Memory B cell (primary cell): ENCODE results near the gene FBXL7.

ENCODE experiments used
- ATAC-seq: fragments of 150-1000 bp; cut with Tn5 transposase; 2 replicates; pipeline ENCODE4 v1.10.0; 2021; ENCODE audit warnings: low read depth, mild to moderate bottlenecking, moderate library complexity
- DNase-seq, 2 donors: peaks; one replicate each; pipeline ENCODE4 v3.0.0; 2022; ENCODE audit warnings: low spot score in 2 of 2
- H3K27ac Mint-ChIP-seq: one replicate; pipeline ENCODE4 v1.8.0; 2022; ENCODE audit warnings: mild to moderate bottlenecking, moderate library complexity, mixed read lengths
- H3K27me3 Mint-ChIP-seq: one replicate; pipeline ENCODE4 v1.8.0; 2022; ENCODE audit warnings: mixed read lengths
- H3K36me3 Mint-ChIP-seq: one replicate; pipeline ENCODE4 v1.8.0; 2022; ENCODE audit warnings: mild to moderate bottlenecking, mixed read lengths
- H3K4me1 Mint-ChIP-seq: one replicate; pipeline ENCODE4 v1.8.0; 2022; ENCODE audit warnings: mixed read lengths
- H3K4me3 Mint-ChIP-seq: one replicate; pipeline ENCODE4 v1.8.0; 2022; ENCODE audit warnings: mild to moderate bottlenecking, moderate library complexity, mixed read lengths
- H3K9me3 Mint-ChIP-seq: one replicate; pipeline ENCODE4 v1.8.0; 2022; ENCODE audit warnings: mixed read lengths

Gene FBXL7

GRCh38 chr5:15676591-15676990 lies 176.6 kb downstream of the FBXL7 start:
- no peak for DNase-seq

DNA sequence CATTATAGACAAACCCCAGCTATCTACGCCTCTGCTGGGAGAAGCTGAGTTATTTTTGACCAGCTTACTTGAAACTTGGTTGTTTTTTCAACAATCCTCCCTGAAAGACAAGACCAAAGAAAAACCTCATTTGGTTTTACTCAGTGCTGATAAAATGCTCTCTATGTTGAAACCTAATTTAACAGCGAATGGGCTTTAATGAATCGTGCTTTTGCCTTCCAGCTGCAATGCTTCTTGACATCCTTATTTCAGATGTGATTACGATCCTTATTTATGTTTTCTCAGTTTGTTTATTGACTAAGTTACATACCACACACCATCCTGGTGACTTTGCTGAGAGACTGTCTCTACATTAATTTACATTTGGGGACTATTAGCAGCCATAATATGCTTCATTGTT lies 179.2 kb downstream of the FBXL7 start:
- H3K9me3 Mint-ChIP-seq: peaks cover 6% of the 10 kb centered on the region

More at GRCh38 chr5:15676591-15676990, 176.6 kb downstream of the FBXL7 start:
- ATAC-seq: no peak
- no peaks in the 10 kb centered on the region for H3K27me3 Mint-ChIP-seq
- H3K4me3 Mint-ChIP-seq: no peak overlapping the region
- no peaks in the 10 kb centered on the region for H3K36me3 Mint-ChIP-seq
- no peak overlapping the region for H3K27ac Mint-ChIP-seq
- H3K9me3 Mint-ChIP-seq: peaks cover 4% of the 10 kb centered on the region
- no peaks in the 10 kb centered on the region for H3K4me1 Mint-ChIP-seq

GRCh38 chr5:15680455-15680854 lies 180.5 kb downstream of the FBXL7 start:
- H3K27ac Mint-ChIP-seq: no peak overlapping the region
- H3K9me3 Mint-ChIP-seq: peaks cover 6% of the 10 kb centered on the region
- no peaks in the 10 kb centered on the region for H3K27me3 Mint-ChIP-seq
- H3K4me3 Mint-ChIP-seq: no peak overlapping the region
- H3K36me3 Mint-ChIP-seq: no peaks in the 10 kb centered on the region
- no peaks in the 10 kb centered on the region for H3K4me1 Mint-ChIP-seq
- ATAC-seq: no peak
- DNase-seq: no peak

More for the DNA sequence above, 179.2 kb downstream of the FBXL7 start:
- ATAC-seq (no peak), DNase-seq (no peak)
- Mint-ChIP-seq H3K4me3 (no peak overlapping the region), H3K36me3 (no peaks in the 10 kb centered on the region), H3K27ac (no peak overlapping the region), H3K27me3 (no peaks in the 10 kb centered on the region), H3K4me1 (no peaks in the 10 kb centered on the region)

- no peaks in the 10 kb centered on the region for H3K27me3 Mint-ChIP-seq
- no peak for DNase-seq
Measured at GRCh38 chr5:15682122-15682521, 182.1 kb downstream of the FBXL7 start.

DNA sequence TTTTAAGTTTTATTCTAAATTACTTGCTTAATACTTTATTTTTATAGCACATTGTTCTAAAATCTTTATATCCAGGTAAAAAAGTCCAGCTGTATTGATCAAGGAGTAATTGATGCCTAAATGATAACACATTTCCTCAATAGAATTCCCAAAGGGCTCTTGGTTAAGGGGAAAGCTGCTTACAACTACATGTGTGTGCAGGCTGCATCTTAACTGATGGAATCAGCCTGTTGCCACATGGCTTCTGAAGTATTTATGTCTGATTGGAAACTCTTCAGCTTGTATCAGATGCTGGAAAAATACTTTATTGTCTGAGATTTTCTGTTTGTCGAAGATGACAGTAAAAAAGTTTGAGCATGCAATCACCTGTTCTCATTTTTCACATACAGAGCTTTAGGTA lies 182.6 kb downstream of the FBXL7 start:
- Mint-ChIP-seq H3K4me1 (no peaks in the 10 kb centered on the region), H3K27ac (no peak overlapping the region), H3K36me3 (no peaks in the 10 kb centered on the region), H3K9me3 (peaks cover 4% of the 10 kb centered on the region), H3K27me3 (no peaks in the 10 kb centered on the region), H3K4me3 (no peak overlapping the region)
- DNase-seq: no peak
- no peak for ATAC-seq

More at GRCh38 chr5:15682122-15682521, 182.1 kb downstream of the FBXL7 start:
- no peak overlapping the region for H3K27ac Mint-ChIP-seq
- H3K9me3 Mint-ChIP-seq: peaks cover 6% of the 10 kb centered on the region
- no peak for ATAC-seq
- H3K36me3 Mint-ChIP-seq: no peaks in the 10 kb centered on the region
- H3K4me1 Mint-ChIP-seq: no peaks in the 10 kb centered on the region
- H3K4me3 Mint-ChIP-seq: no peak overlapping the region

GRCh38 chr5:15683332-15683731 lies 183.4 kb downstream of the FBXL7 start:
- Mint-ChIP-seq H3K4me3 (no peak overlapping the region), H3K4me1 (no peaks in the 10 kb centered on the region), H3K9me3 (peaks cover 4% of the 10 kb centered on the region), H3K27me3 (no peaks in the 10 kb centered on the region), H3K27ac (no peak overlapping the region), H3K36me3 (no peaks in the 10 kb centered on the region)
- no peak for DNase-seq
- no peak for ATAC-seq

DNA sequence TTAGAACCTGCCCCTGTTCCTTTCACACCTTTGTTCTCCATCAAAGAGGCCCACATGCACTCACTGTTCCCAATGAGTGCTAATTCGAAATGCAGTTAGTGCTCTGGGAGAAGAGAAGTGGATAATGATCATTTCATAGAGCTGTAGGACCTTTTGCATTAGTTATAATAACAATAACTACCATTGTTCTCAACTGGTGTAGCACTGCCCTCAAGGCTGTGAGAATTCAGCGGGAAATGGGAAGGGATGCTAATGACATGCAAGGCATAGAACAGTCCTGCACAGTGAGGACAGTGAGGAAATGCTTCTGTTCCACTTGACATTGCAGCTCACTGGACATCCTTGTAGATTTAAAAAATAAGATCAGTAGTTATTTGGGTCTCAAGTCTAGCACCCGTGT lies 187.4 kb downstream of the FBXL7 start:
- no peak overlapping the region for H3K27ac Mint-ChIP-seq
- no peak for DNase-seq
- peaks cover 5% of the 10 kb centered on the region for H3K9me3 Mint-ChIP-seq
- no peak overlapping the region for H3K4me3 Mint-ChIP-seq
- H3K4me1 Mint-ChIP-seq: no peaks in the 10 kb centered on the region
- no peak for ATAC-seq
- H3K36me3 Mint-ChIP-seq: no peaks in the 10 kb centered on the region
- H3K27me3 Mint-ChIP-seq: no peaks in the 10 kb centered on the region

DNA sequence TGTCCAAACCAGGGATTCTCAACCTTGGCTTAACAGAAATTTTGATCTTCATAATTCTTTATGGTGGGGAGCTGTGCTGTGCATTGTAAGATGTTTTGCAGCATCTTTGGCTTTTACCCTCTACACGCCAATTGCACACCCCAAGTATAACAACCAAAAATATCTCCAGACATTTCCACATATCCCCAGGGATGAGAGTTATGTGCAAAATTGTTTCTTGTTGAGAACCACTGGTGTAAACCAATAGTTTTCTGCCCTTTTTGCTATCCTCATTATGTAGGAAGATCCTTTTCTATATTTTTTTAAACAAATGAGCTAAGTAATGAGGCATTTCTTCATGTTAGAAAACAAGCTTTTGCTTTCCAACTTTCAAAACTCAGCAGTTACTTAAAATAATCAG lies 189.9 kb downstream of the FBXL7 start:
- DNase-seq: no peak
- no peaks in the 10 kb centered on the region for H3K36me3 Mint-ChIP-seq
- H3K4me3 Mint-ChIP-seq: no peak overlapping the region
- H3K27me3 Mint-ChIP-seq: no peaks in the 10 kb centered on the region
- ATAC-seq: no peak
- H3K4me1 Mint-ChIP-seq: no peaks in the 10 kb centered on the region
- H3K9me3 Mint-ChIP-seq: peaks cover 2% of the 10 kb centered on the region
- no peak overlapping the region for H3K27ac Mint-ChIP-seq

DNA sequence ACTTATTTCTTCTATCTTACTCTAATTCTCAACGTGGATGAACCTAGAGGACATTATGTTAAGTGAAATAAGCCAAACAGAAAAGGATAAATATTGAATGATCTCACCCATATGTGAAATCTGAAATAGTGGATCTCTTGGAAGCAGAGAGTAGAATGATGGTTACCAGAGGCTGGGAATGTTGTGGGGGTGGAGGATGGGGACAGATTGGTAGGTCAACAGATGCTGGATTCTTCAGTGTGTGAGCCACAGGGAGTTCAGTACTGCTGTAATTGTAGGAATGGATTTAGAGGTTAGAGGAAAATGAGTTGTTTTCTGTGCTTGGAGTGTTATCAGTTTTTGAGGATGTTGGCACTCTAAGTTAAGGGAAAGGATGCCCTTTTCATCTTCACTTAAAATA lies 190.6 kb downstream of the FBXL7 start:
- Mint-ChIP-seq H3K27ac (no peak overlapping the region), H3K4me1 (no peaks in the 10 kb centered on the region), H3K27me3 (no peaks in the 10 kb centered on the region), H3K4me3 (no peak overlapping the region), H3K36me3 (no peaks in the 10 kb centered on the region), H3K9me3 (peaks cover 2% of the 10 kb centered on the region)
- DNase-seq: no peak
- no peak for ATAC-seq

DNA sequence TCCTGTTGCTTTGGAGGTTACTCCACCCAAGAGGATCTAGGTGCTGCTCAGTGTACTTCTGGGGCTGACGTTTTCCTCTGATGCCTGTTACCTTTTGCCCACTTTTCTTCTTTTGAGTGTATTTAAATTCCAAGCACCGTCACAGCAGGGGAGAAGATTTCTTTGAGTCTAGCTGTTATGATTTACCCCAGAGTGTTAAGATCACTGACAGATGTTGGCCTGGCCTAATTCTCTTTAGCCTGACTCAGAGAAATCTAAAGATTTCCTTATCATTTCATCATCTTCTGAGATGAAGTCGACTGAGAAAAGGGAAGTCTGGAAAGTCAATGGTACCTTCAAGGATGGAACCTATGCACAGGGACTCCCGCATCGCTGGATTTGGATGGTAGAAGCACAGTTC lies 191.5 kb downstream of the FBXL7 start:
- Mint-ChIP-seq H3K36me3 (no peaks in the 10 kb centered on the region), H3K4me1 (no peaks in the 10 kb centered on the region), H3K27ac (no peak overlapping the region), H3K9me3 (peaks cover 2% of the 10 kb centered on the region), H3K27me3 (no peaks in the 10 kb centered on the region), H3K4me3 (no peak overlapping the region)
- no peak for ATAC-seq
- no peak for DNase-seq

DNA sequence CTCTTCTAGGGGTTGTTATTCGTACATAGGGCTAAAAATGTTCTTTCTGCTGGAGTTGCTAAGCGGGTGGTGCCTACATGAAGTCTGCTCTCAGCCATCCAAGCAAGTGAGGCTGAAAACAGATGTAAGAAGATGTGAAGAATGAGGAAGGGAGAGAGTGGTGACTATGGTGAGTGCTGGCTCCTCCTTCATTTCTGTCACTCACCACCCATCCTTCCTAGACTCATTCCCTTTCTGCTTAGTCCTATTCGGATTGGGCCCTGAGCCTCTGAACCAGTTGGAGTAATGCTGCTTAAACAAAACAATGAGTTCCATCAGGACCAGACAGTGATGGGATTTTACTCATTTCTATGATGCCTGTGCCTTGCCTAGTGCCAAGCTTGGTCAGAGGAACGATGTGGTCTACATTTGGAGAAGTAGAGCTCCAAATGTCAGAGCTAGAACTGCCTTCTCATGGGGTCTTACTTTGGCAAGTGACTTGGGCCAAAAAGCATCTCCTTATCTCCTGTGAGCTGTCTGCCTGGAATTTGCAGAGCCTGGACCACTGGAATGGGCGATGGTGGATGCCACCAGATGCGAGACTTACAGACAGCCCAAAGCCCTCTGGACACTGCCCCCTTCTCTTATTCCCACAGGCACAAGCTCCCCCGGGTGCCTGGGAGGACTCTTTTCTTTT lies 192.9 kb downstream of the FBXL7 start:
- Mint-ChIP-seq H3K27ac (no peak overlapping the region), H3K36me3 (no peaks in the 10 kb centered on the region), H3K4me3 (no peak overlapping the region), H3K9me3 (peaks cover 5% of the 10 kb centered on the region), H3K4me1 (no peaks in the 10 kb centered on the region), H3K27me3 (no peaks in the 10 kb centered on the region)
- ATAC-seq (no peak), DNase-seq (no peak)

DNA sequence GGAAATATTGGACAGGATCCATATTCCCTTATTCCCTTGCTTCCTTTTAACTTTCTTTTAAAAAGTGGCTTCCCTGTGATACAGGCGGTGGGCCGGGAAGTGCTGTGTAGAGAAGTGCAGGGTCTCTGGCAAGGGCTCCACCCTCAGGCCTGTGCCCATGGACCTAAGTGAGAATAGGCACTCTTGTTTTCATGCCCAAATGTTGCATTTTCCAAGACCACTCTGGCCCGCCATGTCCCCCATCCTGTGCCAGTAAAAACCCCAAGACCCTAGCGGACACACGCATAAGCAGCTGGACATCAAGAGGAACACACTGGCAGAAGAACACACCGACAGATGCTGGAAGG lies 193.4 kb downstream of the FBXL7 start:
- Mint-ChIP-seq H3K36me3 (no peaks in the 10 kb centered on the region), H3K27ac (no peak overlapping the region), H3K4me3 (no peak overlapping the region), H3K27me3 (no peaks in the 10 kb centered on the region), H3K4me1 (no peaks in the 10 kb centered on the region), H3K9me3 (peaks cover 5% of the 10 kb centered on the region)
- ATAC-seq (no peak), DNase-seq (no peak)

GRCh38 chr5:15693933-15694332 lies 194.0 kb downstream of the FBXL7 start:
- Mint-ChIP-seq H3K27me3 (no peaks in the 10 kb centered on the region), H3K9me3 (peaks cover 5% of the 10 kb centered on the region), H3K36me3 (no peaks in the 10 kb centered on the region), H3K4me1 (no peaks in the 10 kb centered on the region), H3K27ac (no peak overlapping the region), H3K4me3 (no peak overlapping the region)
- DNase-seq (no peak), ATAC-seq (no peak)

DNA sequence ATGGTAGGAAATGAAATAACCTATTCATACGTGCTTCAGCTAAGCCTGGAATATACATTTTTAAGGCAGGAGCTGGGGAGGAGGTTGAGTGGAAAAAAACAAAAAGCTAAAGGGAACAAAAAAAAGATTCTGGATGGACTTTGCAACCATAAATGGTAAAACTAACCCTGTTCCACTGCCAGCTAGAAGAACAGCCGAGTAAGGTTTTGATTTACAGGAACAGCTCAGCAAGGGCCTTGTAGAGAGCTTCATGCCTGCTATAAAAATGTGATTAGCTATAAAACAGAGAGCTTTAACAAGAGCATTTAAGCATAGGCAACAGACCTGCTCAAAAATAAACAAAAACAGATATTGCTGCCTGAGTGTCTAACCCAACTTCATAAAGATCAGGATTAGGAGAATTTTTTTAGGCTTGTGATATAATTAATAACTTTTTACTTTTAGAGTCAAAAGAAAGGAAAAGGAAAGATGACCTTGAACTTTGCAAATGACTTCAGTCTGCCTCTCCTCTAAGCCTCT lies 194.8 kb downstream of the FBXL7 start:
- ATAC-seq (no peak), DNase-seq (no peak)
- Mint-ChIP-seq H3K27me3 (no peaks in the 10 kb centered on the region), H3K36me3 (no peaks in the 10 kb centered on the region), H3K9me3 (peaks cover 6% of the 10 kb centered on the region), H3K4me3 (no peak overlapping the region), H3K27ac (no peak overlapping the region), H3K4me1 (no peaks in the 10 kb centered on the region)

- H3K27ac Mint-ChIP-seq: no peak overlapping the region
- H3K36me3 Mint-ChIP-seq: no peaks in the 10 kb centered on the region
- no peaks in the 10 kb centered on the region for H3K27me3 Mint-ChIP-seq
- ATAC-seq (no peak), DNase-seq (no peak)
- H3K4me3 Mint-ChIP-seq: no peak overlapping the region
- H3K4me1 Mint-ChIP-seq: no peaks in the 10 kb centered on the region
- peaks cover 6% of the 10 kb centered on the region for H3K9me3 Mint-ChIP-seq
Measured at GRCh38 chr5:15695215-15695731, 195.3 kb downstream of the FBXL7 start.
